ENCODE data around the gene SLC1A6.
"Not testable (repeated sequence)": the region's sequence is repeated elsewhere in the genome, so short reads cannot be mapped to it uniquely, and the experiment has no call there.

SLC1A6 gene

GRCh38 chr19:14979476-14980255 lies at the start of gene SLC1A6:
TSS of gene SLC1A6 (minus strand) at chr19:14979864. CDS start at chr19:14972910, 6,954 bp downstream.
- DNase-seq = no peak

- DNase-seq = no peak
Observed at GRCh38 chr19:15028490-15028889, 48.8 kb upstream of the SLC1A6 start.

DNA sequence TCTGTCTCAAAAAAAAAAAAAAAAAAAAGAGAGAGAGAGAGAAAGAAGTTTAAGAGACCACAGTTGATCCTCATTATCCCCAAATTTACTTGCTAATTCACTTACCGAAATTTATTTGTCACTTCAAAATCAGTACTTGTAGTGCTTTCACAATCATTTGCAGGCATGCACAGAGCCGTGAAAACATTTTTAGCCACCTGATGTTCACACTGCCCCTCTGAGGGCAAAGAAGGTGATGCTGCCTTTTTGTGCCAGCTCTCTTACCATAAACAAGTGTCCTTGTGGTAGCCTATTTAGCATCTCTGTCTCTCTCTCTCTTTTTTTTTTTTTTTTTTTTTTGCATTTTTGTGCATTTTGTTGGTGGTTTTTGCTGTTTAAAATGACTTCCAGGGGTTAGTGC lies 45.6 kb upstream of the SLC1A6 start:
- no peak for DNase-seq

DNA sequence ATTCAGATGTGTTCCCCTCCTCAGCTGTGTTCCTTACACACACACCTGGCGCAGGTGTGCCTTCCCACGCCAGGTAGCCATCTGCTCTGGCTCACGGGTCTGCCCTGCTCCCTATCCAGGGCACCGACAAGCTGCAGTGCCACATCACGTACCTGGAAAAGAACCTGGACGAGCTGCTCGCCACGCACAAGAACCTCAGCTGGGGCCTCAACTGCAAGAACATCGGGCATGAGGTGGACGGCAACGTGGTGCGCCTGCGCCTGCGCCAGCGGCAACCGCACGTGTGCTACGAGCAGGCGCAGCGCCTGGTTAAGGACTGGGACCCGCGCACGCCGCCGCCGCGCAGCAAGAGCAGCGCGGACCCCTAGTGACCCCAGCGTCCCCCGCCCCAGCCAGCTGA lies 43.1 kb upstream of the SLC1A6 start:
- DNase-seq = no peak

GRCh38 chr19:15021286-15022007 lies 41.8 kb upstream of the SLC1A6 start:
- no peak for DNase-seq

GRCh38 chr19:15018836-15019235 lies 39.2 kb upstream of the SLC1A6 start:
- not testable (repeated sequence) for DNase-seq

- no peak for DNase-seq
Observed at GRCh38 chr19:15015946-15016542, 36.4 kb upstream of the SLC1A6 start.

DNA sequence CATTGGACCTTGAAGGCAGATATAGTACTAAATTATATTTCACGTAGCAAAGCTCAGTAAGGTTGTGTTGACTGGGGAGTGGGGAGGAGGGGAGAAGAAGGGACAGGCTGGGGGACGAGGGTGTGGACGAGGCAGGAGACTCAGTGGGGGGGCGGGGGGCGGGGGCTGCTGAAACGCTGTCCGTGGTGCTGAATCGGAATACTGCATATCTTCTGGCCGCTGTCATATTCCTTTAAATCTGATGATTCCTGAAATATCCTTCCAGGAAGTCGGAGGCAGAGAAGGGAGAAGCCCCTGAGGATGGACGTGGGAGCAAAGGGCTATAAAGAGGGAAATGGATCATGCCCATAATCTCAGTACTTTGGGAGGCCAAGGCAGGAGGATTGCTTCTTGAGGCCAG lies 34.9 kb upstream of the SLC1A6 start:
- DNase-seq = no peak

DNA sequence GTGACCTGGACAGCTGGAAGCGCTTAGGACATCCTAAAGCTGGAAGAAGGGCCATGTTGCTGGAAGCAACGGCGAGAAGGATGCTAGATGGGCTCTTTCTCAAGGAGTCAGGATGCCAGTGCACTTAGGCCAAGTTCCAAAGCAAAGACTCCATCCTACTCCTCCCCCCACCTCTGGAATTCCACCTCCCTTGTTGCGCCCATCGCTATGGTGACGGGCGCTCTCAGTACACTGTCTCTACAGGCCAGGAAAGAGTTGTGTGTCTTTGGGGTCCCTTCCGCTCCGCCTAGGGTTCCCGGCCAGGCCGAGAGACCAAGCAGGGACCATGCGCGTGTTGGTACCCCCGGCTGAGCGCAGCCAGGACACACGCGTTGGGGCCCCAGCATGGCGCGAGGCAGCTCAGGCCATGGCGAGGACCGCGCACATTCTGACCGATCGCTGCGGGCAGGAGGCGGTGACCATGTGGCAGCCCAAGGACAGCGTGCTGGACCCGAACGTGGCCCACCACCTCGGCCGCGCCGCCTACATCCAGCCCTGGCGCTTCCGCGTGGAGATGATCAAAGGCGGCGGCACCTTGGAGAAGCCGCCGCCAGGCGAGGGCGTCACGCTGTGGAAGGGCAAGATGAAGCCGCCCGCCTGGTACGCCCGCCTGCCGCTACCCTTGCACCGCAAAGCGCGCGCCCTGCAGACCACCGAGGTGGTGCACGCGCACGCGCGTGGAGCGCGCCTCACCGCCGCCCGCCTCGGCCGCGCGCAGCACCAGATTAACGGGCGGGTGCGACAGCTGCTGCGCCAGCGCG lies 31.0 kb upstream of the SLC1A6 start:
- DNase-seq = no peak

DNA sequence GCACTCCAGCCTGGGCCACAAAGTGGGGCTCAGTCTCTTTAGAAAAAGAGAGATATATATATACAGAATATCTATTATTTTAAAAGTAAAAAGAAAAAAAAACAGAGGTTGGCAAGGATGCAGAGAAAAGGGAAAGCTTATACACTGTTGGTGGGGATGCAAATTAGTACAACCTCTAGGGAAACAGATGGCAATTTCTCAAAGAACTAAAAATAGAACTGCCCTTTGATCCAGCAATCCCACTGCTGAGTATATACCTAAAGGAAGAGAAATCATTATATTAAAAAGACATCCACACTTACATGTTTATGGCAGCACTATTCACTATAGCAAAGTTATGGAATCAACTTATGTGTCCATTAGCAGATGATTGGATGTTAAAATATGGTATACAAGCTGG lies 28.6 kb upstream of the SLC1A6 start:
- no peak for DNase-seq

DNA sequence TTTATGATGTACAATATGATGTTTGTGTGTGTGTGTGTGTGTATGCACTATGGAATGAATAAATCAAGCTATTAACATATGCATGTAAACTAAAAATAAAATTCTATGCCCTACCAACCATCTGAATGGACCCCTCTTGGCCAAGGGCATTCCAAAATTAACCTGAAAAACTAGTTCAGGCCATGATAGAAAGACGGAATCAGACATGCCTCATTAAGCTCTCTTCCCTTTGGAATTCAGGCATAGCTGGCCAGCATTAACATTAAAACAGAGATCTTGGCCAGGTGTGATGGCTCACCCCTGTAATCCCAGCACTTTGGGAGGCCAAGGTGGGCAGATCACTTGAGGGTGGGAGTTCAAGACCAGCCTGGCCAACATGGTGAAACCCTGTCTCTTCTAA lies 18.3 kb upstream of the SLC1A6 start:
- DNase-seq = no peak

- DNase-seq = no peak
Observed at GRCh38 chr19:14992780-14993179, 13.1 kb upstream of the SLC1A6 start.

DNA sequence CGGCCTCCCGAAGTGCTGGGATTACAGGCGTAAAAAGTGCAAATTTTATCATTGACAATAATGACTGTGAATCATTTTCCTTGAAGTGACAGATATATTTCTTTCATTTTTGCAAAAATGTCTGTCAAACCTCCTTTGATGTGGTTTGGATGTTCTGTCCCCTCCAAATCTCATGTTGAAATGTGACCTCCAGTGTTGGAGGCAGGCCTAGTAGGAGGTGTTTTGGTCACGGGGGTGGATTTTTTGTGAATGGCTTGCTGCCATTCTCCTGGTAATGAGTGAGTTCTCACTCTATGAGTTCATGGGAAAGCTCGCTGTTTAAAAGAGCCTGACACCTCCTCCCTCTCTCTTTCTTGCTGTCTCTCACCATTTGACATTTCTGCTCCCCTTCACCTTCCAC lies 5.5 kb upstream of the SLC1A6 start:
- no peak for DNase-seq

DNA sequence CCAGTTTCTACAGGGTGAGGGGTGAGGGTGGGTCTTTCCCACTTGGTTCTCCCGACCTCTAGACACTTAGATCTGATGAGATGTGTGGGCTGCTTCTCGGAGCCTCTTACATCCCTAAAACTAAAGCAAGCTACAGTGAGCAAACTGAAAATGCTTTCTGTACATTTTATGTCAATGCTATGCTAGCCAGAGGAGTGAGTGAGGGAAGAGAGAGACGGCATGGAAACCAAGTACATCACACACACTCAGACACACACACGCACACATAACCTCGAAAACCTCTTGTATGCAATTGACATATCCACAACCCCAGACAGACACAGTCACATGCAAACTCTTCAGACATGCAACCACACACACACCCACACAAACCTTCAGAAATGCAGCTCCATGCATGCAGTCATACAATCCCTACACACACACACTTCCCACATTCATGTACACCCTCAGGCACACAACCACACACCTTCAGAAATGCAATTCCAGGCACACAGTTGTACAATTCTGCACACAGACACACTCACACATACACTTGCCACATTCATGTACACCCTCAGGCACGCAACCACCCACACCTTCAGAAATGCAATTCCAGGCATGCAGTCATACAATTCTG lies 1.4 kb downstream of the SLC1A6 start:
- no peak for DNase-seq

DNA sequence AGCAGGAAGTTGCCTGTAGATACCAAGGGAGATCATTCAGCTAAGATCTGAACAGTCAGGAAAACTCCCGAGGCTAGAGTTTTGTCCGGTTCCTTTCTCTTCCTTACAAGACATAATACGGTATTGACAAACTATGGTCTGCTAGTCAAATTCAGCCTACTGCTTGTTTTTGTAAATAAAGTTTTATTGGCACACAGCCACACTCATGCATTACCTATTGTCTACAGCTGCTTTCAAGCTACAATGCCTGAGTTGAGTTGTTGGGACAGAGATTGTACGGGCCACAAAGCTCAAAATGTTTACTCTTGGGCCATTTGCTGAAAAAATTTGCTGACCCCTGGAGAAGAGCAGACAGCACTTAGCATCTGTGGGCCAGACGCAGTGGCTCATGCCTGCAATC lies 2.5 kb downstream of the SLC1A6 start:
- no peak for DNase-seq

DNA sequence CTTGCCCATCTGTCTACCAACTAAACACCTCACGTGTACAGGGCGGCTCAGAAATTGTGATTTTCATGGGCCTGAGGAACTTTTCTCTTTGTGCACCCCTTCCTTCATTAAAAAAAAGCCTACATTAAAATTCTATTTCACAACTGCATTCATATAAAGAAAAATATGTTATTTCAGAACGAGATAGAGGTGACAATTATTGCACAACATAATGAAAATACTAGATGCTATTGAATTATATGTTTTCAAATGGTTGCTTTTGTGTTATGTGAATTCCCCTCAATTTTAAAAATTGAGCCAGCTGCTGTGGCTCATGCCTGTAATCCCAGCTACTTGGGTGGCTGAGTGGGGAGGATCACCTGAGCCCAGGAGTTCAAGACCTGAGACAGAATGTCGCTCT lies 5.2 kb downstream of the SLC1A6 start:
- no peak for DNase-seq

GRCh38 chr19:14972676-14973075 lies 7.0 kb downstream of the SLC1A6 start:
- no peak for DNase-seq

DNA sequence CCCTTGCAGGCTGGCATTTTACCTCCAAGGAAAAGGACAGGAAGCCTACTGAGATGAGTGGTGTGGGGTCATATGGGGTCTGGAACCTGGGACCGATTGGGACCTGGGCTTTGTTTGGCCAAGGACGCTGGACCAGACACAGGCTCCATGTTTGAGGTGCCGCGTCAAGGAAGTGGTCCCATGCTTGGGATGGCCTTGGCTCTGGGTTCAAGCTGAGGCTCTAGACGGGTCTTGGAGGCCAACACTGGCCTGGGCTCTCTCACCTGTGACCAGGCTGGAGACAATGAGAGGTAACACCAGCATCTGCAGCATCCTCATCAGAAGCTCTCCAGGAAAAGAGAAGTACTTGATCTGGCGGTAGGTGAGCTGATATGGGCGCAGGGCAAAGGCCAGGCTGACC lies 8.2 kb downstream of the SLC1A6 start:
- no peak for DNase-seq

GRCh38 chr19:14968247-14968646 lies 11.4 kb downstream of the SLC1A6 start:
- no peak for DNase-seq

GRCh38 chr19:14961956-14962685 lies 17.5 kb downstream of the SLC1A6 start:
- no peak for DNase-seq

- no peak for DNase-seq
Observed at GRCh38 chr19:14959263-14959662, 20.4 kb downstream of the SLC1A6 start.

DNA sequence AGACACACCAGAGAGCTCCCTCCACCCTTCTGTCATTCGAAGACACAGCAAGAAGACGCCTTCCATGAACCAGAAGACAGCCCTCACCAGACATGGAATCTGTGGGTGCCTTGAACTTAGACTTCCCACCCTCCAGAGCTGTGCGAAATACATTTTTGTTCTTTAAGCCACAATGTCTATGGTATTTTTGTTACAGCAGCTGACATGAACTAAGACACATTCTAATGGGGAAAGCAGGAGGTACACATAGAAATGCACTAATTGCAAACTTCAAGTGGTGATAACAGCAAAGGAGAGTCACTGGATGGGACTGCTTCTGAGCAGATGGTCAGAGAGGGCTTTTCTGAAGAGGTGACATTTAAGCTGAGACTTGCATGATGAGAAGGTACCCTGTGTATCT lies 22.2 kb downstream of the SLC1A6 start:
- no peak for DNase-seq

Measured in NCI-H2029 treated with DMSO at 0.1 percent for 48 hours (cell line).